ENCODE results near the gene MICALL1. TPM values are rescaled to one million over a fixed set of nuclear protein-coding genes. Genes with fewer than 3 reads are reported as not detected.
A peak's percentile ranks its signal among the peaks of the same experiment; 100 is the strongest.

MICALL1 gene
- total and polyA plus RNA-seq, 2 of the 13 experiments (the other 11 are each of a cell fraction or from before 2014, with no cell fraction given), result 7.6 to 10.6 TPM

GRCh38 chr22:37862570-37863325 lies 43.3 kb upstream of the MICALL1 start:
- peaks cover 57% of the 10 kb centered on the region for H3K4me1 ChIP-seq (ENCODE audit: insufficient read depth, low read length)
- ChIA-PET POLR2A (interaction anchor here (0.5 to 3.5 kb wide), 18 partner anchors 11 to 322 kb away, joined by 3 to 53 read pairs (median 5); partner anchors contain the start of genes ANKRD54, EIF3L, GCAT and MICALL1), CTCF (ENCODE audit: low intra/inter-chr PET ratio, low total read pairs) (interaction anchor here (1.0 to 2.7 kb wide), 2 partner anchors 45 to 71 kb away, joined by 3 to 23 read pairs; no protein-coding TSS in a partner anchor)
- H3K27ac ChIP-seq (ENCODE audit: extremely low read length, insufficient read depth, low read length), result peak overlapping the region; percentile 88
- in situ Hi-C loops (cut with HindIII; ENCODE audit: extremely low pct_ligation_motif_present, low pct_unique_long_range_greater_than_20kb) (loop anchor here (5.0 kb wide), 1 partner anchor 45 kb away; no protein-coding TSS in a partner anchor), intact Hi-C loops (cut with micrococcal nuclease; ENCODE audit: unreplicated experiment) (loop anchor here (1.0 to 10.0 kb wide), 2 partner anchors 45 to 118 kb away; no protein-coding TSS in a partner anchor)
- 80% methylated on average over 7 of the region's 7 CpGs for WGBS (ENCODE audit: low lambda C conversion rate)
- no peaks in the 10 kb centered on the region for H3K27me3 ChIP-seq (ENCODE audit: control insufficient read depth in 1 of 2, insufficient read depth in 2 of 2, low read length in 2 of 2)
- 0 out of 2 replicates have a peak overlapping the region, but pooled peaks have one; percentile 36 for H3K4me2 ChIP-seq (ENCODE audit: low read depth, low read length)
- no peak for FAIRE-seq
- H3K4me3 ChIP-seq (replicated peaks in 1 of 3; ENCODE audit: insufficient read depth in 1 of 3, low read depth in 2 of 3, low read length in 3 of 3), result no peak overlapping the region
- H4K20me1 ChIP-seq (ENCODE audit: insufficient read depth, low read length), result no peaks in the 10 kb centered on the region
- DNase-seq (ENCODE audit: low spot score), result peak; percentile 20
- H3K79me2 ChIP-seq (ENCODE audit: insufficient read depth, low read length), result peaks cover 8% of the 10 kb centered on the region
- no peak overlapping the region for H2AFZ ChIP-seq (ENCODE audit: low read length)
- H3K9me3 ChIP-seq (ENCODE audit: low read length), result no peaks in the 10 kb centered on the region
- no peak for ATAC-seq
- H3K36me3 ChIP-seq (replicated peaks in 1 of 2; ENCODE audit: control insufficient read depth in 1 of 2, insufficient read depth in 2 of 2, low read length in 2 of 2), result peaks cover 17 to 68% of the 10 kb centered on the region in 2 experiments
- no TSS peak for BruUV-seq (replicated peaks)
- no peak overlapping the region; the same call in 1 of the 2 replicates for H3K9ac ChIP-seq (ENCODE audit: insufficient read depth, low read depth, low read length)
- TF ChIP-seq RBFOX2 (IDR thresholded peaks at IDR 0.05; ENCODE audit: low read depth, low read length) (peak; percentile 21; the same call in 1 of the 2 replicates), MTA3 (CRISPR knock-in tag; IDR thresholded peaks at IDR 0.05) (no peak), ZFP36 (IDR thresholded peaks at IDR 0.05; ENCODE audit: borderline replicate concordance, low read depth, low read length, partially characterized antibody) (no peak), BRCA1 (CRISPR knock-in tag; IDR thresholded peaks at IDR 0.05) (no peak), MLLT10 (CRISPR knock-in tag; IDR thresholded peaks at IDR 0.05) (no peak), TEAD3 (CRISPR knock-in tag; optimal IDR thresholded peaks at IDR 0.05; ENCODE audit: borderline replicate concordance) (no peak), ZMAT3 (CRISPR knock-in tag; conservative IDR thresholded peaks at IDR 0.05) (no peak), ETV5 (CRISPR knock-in tag; IDR thresholded peaks at IDR 0.05; ENCODE audit: borderline replicate concordance) (no peak), PHF8 (CRISPR knock-in tag; IDR thresholded peaks at IDR 0.05) (no peak), ZNF737 (CRISPR knock-in tag; IDR thresholded peaks at IDR 0.05; ENCODE audit: borderline replicate concordance) (no peak), ZNF547 (CRISPR knock-in tag; IDR thresholded peaks at IDR 0.05) (no peak), BORCS8-MEF2B (CRISPR knock-in tag; IDR thresholded peaks at IDR 0.05) (no peak), ZNF850 (CRISPR knock-in tag; conservative IDR thresholded peaks at IDR 0.05) (no peak), ZKSCAN1 (IDR thresholded peaks at IDR 0.05; ENCODE audit: low read length) (no peak), BRD4 (CRISPR knock-in tag; IDR thresholded peaks at IDR 0.05) (no peak), ZNF451 (CRISPR knock-in tag; IDR thresholded peaks at IDR 0.05) (no peak), HIVEP1 (CRISPR knock-in tag; IDR thresholded peaks at IDR 0.05) (no peak), ZMYM4 (CRISPR knock-in tag; IDR thresholded peaks at IDR 0.05) (no peak)
- TF ChIP-seq, protein P1, sequence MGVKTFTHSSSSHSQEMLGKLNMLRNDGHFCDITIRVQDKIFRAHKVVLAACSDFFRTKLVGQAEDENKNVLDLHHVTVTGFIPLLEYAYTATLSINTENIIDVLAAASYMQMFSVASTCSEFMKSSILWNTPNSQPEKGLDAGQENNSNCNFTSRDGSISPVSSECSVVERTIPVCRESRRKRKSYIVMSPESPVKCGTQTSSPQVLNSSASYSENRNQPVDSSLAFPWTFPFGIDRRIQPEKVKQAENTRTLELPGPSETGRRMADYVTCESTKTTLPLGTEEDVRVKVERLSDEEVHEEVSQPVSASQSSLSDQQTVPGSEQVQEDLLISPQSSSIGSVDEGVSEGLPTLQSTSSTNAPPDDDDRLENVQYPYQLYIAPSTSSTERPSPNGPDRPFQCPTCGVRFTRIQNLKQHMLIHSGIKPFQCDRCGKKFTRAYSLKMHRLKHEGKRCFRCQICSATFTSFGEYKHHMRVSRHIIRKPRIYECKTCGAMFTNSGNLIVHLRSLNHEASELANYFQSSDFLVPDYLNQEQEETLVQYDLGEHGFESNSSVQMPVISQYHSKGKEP (CRISPR knock-in tag; IDR thresholded peaks at IDR 0.05), result no peak
